ENCODE results near the gene NMNAT3.

NMNAT3 gene

DNA sequence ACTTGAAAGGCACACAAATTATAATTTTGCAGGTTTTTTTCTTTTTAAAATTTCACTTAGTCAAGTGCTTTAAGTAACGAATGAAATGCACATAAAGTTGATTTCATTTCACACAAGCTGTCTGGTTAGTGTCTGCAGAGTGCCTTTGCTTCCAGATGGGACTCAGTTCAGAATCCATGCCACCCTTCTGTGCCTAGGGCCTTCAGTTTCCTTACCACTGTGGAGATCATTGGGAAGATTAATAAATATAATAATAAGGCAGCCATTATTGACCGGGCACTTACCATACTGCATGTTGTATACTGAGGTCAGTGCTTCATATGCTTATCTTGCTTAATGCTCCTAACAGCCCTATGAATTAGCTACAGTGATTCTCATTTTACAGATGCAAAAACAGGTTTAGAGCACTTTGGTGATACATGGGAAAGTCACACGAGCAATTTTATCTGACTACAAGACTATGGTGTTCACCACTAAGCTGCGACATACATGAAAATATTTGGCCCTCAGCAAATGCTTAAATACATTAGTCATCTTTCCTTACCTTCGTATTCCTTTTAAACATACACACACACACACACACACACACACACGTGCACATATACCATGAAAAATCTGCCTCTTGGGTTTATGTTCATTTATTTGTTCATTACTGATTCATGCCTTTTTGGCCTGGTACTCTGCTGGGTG lies 3.1 kb downstream of the NMNAT3 start:
- no peak for DNase-seq

DNA sequence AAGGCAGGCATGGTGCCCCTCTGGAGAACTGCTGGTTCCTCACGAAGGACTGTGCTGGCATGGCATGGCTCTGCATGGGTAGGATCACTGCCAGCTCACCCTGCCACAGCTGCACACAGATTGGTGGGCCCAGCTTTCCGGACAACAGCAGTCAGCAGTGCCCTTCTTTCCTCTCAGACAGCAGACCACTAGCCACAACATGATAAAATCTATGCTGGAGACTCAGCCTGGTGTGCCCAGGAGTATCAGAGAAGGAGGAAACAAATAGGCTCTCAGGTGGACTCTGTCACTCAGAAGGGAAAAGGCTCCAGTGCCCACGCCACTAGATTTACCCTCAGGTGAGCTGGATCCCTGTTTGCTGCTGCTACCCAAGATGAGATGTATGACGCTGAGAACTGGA lies 4.9 kb downstream of the NMNAT3 start:
- DNase-seq = no peak

- no peak for DNase-seq
Measured at GRCh38 chr3:139671863-139672646, 5.7 kb downstream of the NMNAT3 start.

DNA sequence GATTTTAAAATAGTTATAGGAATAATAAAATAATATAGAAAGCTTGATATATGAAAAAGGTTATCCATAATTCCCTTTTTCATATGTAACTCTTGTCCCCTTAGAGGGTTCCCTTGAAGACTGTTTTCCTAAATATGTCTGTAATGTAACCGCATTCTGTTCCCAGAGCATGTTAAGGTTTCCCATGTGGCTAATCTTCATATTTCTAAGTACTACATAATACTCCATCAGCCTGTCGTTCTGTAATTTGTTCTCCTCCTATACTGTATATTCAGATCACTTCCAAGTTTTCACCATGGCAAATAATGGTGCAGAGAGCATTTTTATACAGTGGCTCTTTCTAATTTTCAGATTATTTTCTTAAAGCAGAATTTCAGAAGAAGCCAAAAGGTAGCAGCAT lies 6.7 kb downstream of the NMNAT3 start:
- DNase-seq = no peak

DNA sequence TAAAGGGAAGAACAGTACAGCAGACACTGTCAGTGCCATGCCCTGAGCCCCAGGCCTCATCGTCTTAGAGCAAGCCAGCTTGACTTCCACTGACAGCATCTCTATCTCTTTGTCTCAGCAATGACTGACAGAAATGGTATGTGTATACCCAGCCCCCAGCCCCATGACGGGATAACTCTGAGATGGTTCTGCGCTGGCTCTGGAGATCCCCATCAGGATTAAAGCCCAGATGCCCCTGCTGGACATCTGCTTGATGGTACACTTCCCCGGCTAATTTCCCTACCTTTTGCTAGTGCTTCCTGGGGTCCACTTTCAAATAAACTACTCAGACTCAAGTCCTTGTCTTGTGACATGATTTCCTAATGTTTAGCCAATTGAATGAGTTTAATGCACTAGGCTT lies 7.6 kb downstream of the NMNAT3 start:
- no peak for DNase-seq

DNA sequence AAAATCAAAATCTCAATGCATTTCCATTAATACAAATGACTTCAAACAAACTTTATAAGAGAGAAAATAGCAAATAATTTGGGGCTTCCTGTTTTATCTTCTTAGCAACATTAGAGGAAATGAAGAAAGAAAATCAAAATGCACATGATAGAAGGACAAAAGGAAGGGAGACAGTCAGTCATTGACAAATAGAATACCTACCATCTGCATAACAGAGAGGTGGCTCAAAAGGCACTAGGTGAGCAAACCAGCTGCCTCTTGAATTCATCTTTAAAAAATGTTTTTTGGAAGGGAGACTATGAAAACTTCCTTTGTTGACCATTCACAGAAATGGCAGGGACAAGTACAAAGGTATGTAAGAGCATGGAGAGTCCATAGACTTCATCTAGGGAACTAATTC lies 9.4 kb downstream of the NMNAT3 start:
- DNase-seq = no peak

DNA sequence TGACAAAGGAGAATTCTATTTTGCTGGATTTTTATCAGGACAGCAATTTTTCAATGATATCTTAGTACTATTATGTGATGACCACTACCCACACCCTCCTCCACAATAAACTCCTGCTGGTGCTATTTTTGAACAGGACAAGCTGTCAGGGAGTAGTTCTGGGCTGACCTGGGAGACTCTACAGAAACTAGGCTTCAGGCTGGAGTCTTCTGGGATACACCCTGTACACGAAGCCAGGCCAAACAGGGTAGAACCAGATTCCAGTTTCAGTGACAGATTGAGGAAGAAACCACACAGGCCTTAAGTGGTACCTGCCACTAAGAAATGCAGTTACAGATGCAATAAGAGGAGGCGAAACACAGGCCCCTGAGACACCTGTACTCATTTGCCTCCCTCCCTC lies 12.8 kb downstream of the NMNAT3 start:
- DNase-seq = no peak

- DNase-seq = no peak
Measured at GRCh38 chr3:139660269-139660668, 17.5 kb downstream of the NMNAT3 start.

GRCh38 chr3:139659511-139659910 lies 18.3 kb downstream of the NMNAT3 start:
- DNase-seq = no peak

DNA sequence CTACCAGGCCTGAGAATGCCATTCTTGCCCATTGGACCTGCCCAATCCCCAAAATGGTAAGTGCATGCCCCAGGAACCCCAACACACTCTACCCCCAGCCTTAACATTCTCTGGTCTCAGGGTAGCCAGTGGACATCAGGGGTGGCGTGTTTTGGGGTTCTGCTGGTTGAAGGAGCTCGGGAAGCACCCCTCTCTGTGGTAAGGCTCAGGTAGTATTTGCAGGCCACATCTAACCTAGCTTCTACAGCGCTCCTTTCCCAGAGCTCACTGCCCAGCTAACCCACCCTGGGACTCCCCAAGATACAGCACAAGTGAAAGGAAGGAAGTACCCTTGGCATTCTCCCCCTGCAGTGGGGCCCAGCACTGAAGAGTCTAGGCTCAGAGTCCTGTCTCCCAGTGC lies 19.8 kb downstream of the NMNAT3 start:
- DNase-seq = no peak

DNA sequence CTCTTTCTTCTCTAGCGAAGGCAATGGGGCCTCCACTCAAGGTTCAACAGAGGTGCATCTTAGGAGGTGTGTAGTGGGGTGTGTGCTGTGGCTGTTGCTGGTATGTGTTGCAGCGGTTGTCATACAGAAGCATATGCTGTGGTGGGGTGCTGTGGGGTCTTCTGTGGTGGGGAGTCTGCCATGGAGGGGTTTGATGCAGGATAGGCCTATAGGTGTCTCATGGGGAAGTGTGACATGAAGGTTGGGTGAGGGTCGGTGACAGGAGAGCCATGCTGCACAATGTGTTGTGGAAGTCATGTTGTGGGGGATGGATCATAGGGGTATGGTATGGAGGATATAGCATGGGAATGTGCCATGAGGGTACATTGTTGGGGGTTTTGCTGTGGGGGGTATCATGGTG lies 20.3 kb downstream of the NMNAT3 start:
- DNase-seq = no peak

DNA sequence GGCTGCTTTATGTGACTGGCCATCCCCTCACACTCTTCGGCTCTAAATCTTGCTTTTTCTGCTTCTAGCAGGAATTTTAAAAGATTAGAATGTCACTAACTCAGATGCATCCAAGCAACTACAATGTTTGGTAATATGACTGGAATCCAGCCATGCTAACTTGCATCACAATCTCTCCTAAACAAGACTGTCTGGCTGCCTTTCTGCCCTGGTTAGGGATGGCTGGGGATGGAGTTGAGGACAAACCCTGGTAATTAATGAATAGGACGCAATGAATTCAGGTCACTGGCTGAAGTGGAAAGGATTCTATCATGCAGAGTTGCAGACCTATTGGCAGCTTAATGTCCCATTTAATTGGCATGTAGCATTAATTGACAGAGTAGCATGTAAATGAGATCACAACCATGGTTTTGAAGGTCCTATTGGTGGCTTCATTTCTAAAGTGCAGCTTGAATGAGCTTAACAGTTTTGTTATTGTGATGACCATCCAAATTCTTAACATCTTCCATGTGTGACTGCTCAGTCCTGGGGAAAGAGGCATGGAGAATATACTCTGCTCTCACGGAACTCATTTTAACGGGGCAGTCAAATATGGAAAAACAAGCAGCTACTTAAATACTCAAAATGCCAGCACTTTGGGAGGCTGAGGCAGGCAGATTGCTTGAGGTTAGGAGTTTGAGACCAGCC lies 21.7 kb downstream of the NMNAT3 start:
- no peak for DNase-seq

GRCh38 chr3:139654637-139655365 lies 23.0 kb downstream of the NMNAT3 start:
- DNase-seq = peak; percentile 85

GRCh38 chr3:139653582-139653981 lies 24.2 kb downstream of the NMNAT3 start:
- no peak for DNase-seq

DNA sequence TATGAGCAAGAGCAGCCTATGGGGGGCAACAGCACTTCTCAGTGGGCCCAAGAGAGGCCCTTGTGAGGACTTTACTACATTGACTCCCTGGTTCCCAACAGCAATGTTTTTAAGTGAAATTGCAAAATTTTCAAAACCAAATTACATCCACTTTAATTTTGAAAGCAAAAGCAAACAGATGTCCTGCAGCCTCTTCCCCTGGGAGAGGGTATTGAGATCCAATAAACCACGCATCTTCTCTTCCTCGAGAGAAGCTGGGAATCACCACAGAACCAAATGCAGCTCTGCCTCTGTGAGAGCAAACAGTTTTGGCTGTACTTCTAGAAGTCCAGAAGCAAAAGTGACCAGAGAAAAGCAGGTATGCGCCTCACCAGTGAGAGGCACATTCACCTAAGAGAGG lies 25.2 kb downstream of the NMNAT3 start:
- DNase-seq = no peak

DNA sequence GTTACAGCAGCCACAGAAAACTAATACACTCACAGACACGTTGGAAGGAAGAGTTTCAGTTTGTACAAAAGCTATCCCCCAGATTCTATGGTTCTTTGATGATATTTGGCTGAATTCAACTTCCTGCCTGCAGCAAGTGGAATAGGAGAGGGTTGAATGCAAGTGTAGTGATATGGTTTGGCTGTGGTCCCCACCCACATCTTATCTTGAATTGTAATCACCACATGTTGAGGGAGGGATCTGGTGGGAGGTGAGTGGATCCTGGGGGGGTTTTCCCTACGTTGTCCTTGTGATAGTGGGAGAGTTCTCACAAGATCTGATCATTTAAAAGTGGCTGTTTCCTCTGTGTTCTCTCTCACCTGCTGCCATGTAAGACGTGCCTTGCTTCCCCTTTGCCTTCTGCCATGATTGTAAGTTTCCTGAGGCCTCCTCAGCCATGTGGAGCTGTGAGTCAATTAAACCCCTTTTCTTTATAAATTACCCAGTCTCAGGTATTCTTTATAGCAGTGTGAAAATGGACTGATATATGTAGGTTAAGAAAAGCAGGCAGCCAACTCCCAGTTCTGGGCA lies 29.8 kb downstream of the NMNAT3 start:
- no peak for DNase-seq

DNA sequence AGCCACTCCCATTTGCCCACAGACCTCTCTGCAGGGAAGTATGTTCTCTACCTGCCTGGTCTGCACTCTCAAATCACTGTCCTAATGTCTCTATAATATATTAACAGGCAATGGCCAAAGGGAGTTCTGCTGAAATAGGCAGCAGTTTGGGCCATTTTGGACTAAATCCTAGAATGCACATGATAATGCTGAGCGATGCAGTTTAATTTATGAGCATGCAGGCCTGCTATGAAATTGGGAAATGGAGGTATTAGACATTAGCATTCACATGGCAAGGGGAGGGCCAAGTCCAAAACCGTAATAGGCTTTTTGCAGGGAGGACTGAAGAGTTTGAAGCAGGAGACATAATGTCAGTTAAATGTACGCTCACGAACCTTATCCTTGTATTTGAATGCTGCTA lies 31.3 kb downstream of the NMNAT3 start:
- no peak for DNase-seq

DNA sequence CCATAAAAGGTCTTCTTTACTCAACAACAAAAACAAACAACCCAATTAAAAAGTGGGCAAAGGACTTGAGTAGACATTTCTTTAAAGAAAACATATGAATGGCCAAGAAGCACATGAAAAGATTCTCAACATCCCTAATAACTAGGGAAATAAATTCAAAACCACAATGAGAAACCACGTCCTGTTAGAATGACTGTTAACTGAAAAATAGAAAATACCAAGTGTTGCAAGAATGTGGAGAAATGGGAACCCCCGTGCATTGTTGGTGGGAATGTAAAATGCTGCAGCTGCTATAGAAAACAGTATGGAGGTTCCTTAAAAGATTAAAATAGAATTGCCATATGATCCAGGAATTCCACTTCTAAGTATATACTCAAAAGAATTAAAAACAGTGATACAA lies 34.8 kb downstream of the NMNAT3 start:
- DNase-seq = no peak

GRCh38 chr3:139640456-139640855 lies 37.3 kb downstream of the NMNAT3 start:
- no peak for DNase-seq

DNA sequence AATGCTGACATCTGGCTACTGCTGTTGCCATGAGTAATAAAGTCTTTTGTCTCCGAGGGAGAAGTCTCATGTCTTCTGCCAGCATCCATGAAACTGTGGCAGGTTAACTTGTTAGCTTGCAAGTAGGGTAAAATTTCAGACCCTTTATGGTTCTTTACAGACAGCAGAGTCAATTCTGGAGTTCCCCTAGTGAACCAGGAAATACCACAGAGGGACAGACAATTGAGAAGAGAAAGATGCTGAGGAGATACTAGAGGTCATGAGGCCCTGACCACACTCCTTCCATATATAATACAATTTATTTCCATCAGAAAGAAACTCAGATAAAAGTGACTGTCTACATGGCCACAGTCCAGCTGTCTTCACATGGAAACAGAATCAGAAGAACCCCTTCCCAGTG lies 38.1 kb downstream of the NMNAT3 start:
- no peak for DNase-seq

- DNase-seq = no peak
Measured at GRCh38 chr3:139638518-139638917, 39.3 kb downstream of the NMNAT3 start.

DNA sequence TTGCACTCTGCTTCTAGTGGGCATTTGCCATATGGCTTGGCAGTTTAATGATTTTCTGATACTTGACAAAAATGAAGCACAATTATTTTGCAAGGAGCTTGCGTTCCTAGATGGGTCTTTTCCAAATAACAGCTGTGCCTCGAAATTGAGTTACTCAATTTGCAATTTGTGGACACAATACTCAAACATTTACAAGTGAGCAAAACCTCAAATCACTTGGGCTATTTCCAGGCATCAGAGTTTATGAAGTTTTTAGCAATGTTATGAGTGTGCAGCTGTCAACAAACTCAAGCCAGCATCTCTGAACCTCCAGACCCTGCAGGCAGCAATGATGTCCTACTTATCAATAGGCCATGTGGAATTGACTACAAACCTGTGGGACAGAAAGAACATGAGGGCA lies 41.3 kb downstream of the NMNAT3 start:
- DNase-seq = no peak

DNA sequence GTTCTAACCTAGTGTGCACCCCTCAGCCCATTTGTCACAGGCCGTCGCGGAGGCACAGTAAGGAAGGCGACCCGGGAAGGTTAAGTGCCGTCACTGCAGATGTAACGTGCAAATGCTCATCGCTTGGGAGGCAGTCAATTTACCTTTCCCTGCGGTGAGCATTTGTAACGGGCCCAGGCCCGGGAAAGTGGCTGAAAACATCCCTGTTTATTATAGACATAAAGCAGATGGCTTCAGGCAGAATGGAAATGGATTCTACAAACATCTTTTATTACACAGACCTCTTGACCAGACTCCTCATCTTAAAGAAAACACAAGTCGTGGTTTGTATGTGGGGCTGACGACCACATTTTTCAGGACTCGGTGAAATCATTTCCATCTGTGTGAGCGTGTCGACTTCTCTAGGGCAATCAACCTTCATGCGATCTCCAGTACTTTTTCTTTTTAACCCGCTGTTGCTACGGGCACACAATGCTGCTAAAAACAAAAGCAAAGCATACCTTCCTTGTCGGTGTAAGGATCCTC lies 43.6 kb downstream of the NMNAT3 start:
- no peak for DNase-seq

Data from COR-L47 (cell line).